Liver (tissue), 3 donors: ENCODE data around the gene CDC5L.

Experiments
- EGR1 ChIP-seq, 2 donors: IDR thresholded peaks; 2 replicates each; pipeline ENCODE4 v1.6.1; 2016 to 2018; ENCODE audit warnings: antibody characterized with exemption in 2 of 2, low read depth in 2 of 2
- FOXA1 ChIP-seq: IDR thresholded peaks from 2 replicates; pipeline ENCODE4 v1.6.1; 2016; ENCODE audit warnings: antibody characterized with exemption
- GABPA ChIP-seq, 2 donors: IDR thresholded peaks in 1 of 2; conservative IDR thresholded peaks in 1 of 2; 2 replicates each; pipeline ENCODE4 v1.6.1; 2016; ENCODE audit warnings: antibody characterized with exemption in 2 of 2, mild to moderate bottlenecking in 1 of 2, moderate library complexity in 1 of 2
- JUND ChIP-seq, 2 donors: IDR thresholded peaks; 2 replicates each; pipeline ENCODE4 v1.6.1; 2016; ENCODE audit warnings: antibody characterized with exemption in 2 of 2
- RAD21 ChIP-seq, 2 donors: IDR thresholded peaks; 2 replicates each; pipeline ENCODE4 v1.6.1; 2016; ENCODE audit warnings: antibody characterized with exemption in 2 of 2, mild to moderate bottlenecking in 2 of 2
- SP1 ChIP-seq: IDR thresholded peaks from 2 replicates; pipeline ENCODE4 v1.6.1; 2018; ENCODE audit warnings: antibody characterized with exemption, mild to moderate bottlenecking
- TAF1 ChIP-seq: conservative IDR thresholded peaks from 2 replicates; pipeline ENCODE4 v1.6.1; 2016; ENCODE audit warnings: antibody characterized with exemption, mild to moderate bottlenecking
- YY1 ChIP-seq: IDR thresholded peaks from 2 replicates; pipeline ENCODE4 v1.6.1; 2016; ENCODE audit warnings: antibody characterized with exemption, mild to moderate bottlenecking
- TF ChIP-seq, protein P1 (sequence below): fragments of 150-350 bp; IDR thresholded peaks from 2 replicates; pipeline ENCODE4 v1.5.1; 2017; ENCODE audit warnings: improper control_type of control experiment, low read depth, low read length; ENCODE audit not compliant: missing input control
- TF ChIP-seq, protein P2 (sequence below): IDR thresholded peaks from 2 replicates; pipeline ENCODE4 v1.6.1; 2016; ENCODE audit warnings: antibody characterized with exemption, mild to moderate bottlenecking
- TF ChIP-seq, protein P3 (sequence below): IDR thresholded peaks from 2 replicates; pipeline ENCODE4 v1.6.1; 2016; ENCODE audit warnings: antibody characterized with exemption
- TF ChIP-seq, protein P4 (sequence below): IDR thresholded peaks from 2 replicates; pipeline ENCODE4 v1.6.1; 2016; ENCODE audit warnings: antibody characterized with exemption
- TF ChIP-seq, protein P5 (sequence below): IDR thresholded peaks from 2 replicates; pipeline ENCODE4 v1.6.1; 2016; ENCODE audit warnings: antibody characterized with exemption
- donor health status: healthy.
- donor health status: healthy.

DNA sequence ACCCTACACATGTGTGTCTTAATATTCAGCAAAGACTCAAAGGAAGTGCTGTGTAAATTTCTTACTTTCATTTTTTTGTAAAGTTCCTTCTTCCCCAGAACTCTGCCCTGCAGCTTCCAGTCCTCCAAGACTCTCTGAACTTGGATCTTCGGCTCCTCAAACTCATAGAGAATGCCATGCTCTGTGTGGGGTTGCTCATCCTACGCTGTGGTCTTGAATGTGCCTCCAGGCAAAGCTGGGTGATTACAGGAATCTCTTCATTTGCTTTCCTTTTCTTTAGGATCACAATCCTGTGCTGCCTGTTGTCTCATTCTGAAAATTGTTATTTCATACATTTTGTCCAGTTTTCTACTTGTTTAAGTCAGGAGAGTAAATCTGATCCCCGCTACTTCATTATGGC, 14.5 kb upstream of the CDC5L start:
- TF ChIP-seq, protein P1, sequence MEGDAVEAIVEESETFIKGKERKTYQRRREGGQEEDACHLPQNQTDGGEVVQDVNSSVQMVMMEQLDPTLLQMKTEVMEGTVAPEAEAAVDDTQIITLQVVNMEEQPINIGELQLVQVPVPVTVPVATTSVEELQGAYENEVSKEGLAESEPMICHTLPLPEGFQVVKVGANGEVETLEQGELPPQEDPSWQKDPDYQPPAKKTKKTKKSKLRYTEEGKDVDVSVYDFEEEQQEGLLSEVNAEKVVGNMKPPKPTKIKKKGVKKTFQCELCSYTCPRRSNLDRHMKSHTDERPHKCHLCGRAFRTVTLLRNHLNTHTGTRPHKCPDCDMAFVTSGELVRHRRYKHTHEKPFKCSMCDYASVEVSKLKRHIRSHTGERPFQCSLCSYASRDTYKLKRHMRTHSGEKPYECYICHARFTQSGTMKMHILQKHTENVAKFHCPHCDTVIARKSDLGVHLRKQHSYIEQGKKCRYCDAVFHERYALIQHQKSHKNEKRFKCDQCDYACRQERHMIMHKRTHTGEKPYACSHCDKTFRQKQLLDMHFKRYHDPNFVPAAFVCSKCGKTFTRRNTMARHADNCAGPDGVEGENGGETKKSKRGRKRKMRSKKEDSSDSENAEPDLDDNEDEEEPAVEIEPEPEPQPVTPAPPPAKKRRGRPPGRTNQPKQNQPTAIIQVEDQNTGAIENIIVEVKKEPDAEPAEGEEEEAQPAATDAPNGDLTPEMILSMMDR, result no peak
- TF ChIP-seq JUND (IDR thresholded peaks at IDR 0.05), result no peak
- TF ChIP-seq EGR1 (IDR thresholded peaks at IDR 0.05; ENCODE audit: low read depth in 2 of 2), result no peak
- TF ChIP-seq, protein P2, sequence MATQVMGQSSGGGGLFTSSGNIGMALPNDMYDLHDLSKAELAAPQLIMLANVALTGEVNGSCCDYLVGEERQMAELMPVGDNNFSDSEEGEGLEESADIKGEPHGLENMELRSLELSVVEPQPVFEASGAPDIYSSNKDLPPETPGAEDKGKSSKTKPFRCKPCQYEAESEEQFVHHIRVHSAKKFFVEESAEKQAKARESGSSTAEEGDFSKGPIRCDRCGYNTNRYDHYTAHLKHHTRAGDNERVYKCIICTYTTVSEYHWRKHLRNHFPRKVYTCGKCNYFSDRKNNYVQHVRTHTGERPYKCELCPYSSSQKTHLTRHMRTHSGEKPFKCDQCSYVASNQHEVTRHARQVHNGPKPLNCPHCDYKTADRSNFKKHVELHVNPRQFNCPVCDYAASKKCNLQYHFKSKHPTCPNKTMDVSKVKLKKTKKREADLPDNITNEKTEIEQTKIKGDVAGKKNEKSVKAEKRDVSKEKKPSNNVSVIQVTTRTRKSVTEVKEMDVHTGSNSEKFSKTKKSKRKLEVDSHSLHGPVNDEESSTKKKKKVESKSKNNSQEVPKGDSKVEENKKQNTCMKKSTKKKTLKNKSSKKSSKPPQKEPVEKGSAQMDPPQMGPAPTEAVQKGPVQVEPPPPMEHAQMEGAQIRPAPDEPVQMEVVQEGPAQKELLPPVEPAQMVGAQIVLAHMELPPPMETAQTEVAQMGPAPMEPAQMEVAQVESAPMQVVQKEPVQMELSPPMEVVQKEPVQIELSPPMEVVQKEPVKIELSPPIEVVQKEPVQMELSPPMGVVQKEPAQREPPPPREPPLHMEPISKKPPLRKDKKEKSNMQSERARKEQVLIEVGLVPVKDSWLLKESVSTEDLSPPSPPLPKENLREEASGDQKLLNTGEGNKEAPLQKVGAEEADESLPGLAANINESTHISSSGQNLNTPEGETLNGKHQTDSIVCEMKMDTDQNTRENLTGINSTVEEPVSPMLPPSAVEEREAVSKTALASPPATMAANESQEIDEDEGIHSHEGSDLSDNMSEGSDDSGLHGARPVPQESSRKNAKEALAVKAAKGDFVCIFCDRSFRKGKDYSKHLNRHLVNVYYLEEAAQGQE, result no peak
- no peak for TF ChIP-seq SP1
- TF ChIP-seq, protein P3, sequence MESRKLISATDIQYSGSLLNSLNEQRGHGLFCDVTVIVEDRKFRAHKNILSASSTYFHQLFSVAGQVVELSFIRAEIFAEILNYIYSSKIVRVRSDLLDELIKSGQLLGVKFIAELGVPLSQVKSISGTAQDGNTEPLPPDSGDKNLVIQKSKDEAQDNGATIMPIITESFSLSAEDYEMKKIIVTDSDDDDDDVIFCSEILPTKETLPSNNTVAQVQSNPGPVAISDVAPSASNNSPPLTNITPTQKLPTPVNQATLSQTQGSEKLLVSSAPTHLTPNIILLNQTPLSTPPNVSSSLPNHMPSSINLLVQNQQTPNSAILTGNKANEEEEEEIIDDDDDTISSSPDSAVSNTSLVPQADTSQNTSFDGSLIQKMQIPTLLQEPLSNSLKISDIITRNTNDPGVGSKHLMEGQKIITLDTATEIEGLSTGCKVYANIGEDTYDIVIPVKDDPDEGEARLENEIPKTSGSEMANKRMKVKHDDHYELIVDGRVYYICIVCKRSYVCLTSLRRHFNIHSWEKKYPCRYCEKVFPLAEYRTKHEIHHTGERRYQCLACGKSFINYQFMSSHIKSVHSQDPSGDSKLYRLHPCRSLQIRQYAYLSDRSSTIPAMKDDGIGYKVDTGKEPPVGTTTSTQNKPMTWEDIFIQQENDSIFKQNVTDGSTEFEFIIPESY, result no peak
- TF ChIP-seq RAD21 (IDR thresholded peaks at IDR 0.05), result no peak
- no peak for TF ChIP-seq FOXA1
- no peak for TF ChIP-seq GABPA (IDR thresholded peaks at IDR 0.05 in 1 of 2, conservative IDR thresholded peaks at IDR 0.05 in 1 of 2)
- TF ChIP-seq, protein P4, sequence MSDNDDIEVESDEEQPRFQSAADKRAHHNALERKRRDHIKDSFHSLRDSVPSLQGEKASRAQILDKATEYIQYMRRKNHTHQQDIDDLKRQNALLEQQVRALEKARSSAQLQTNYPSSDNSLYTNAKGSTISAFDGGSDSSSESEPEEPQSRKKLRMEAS, result no peak
- no peak for TF ChIP-seq TAF1
- TF ChIP-seq, protein P5, sequence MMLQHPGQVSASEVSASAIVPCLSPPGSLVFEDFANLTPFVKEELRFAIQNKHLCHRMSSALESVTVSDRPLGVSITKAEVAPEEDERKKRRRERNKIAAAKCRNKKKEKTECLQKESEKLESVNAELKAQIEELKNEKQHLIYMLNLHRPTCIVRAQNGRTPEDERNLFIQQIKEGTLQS, result no peak
- TF ChIP-seq YY1, result no peak
